Large intestine (tissue), 12 donors: ENCODE data around the gene FAM47B. TPM values are rescaled to one million over a fixed set of nuclear protein-coding genes. Genes with fewer than 3 reads are reported as not detected.

Experiments used
- DNase-seq, 2 donors: peaks; one replicate each; pipeline versions ENCODE4 v3.0.0 to v3.0.0-alpha.2; 2013
- H3K27ac ChIP-seq: one replicate; pipeline ENCODE4 v1.5.1; 2013; ENCODE audit warnings: low read length
- H3K27me3 ChIP-seq: 2 replicates; pipeline ENCODE4 v1.6.1; 2013; ENCODE audit warnings: low read length; ENCODE audit not compliant: control insufficient read depth, insufficient read depth
- H3K36me3 ChIP-seq: 2 replicates; pipeline ENCODE4 v1.6.1; 2013; ENCODE audit warnings: low read length; ENCODE audit not compliant: control insufficient read depth, insufficient read depth
- H3K4me1 ChIP-seq: one replicate; pipeline ENCODE4 v1.6.1; 2013; ENCODE audit warnings: low read length; ENCODE audit not compliant: control insufficient read depth, insufficient read depth
- H3K4me3 ChIP-seq: one replicate; pipeline ENCODE4 v1.5.1; 2013; ENCODE audit warnings: low read length
- H3K9me3 ChIP-seq: one replicate; pipeline ENCODE4 v1.6.1; 2013; ENCODE audit warnings: mild to moderate bottlenecking, low read depth, low read length, moderate library complexity; ENCODE audit not compliant: control insufficient read depth
- WGBS: methylation state at CpG from one replicate; pipeline ENCODE4 v1.1.5; 2013; ENCODE audit warnings: low lambda C conversion rate; ENCODE audit not compliant: insufficient coverage; 5-methylcytosine and 5-hydroxymethylcytosine counted together
- long read RNA-seq, 11 donors: transcript quantifications; one replicate each; lab custom pipeline, GENCODE V29; 2026
- polyA plus RNA-seq: library from polyadenylated mRNA; unstranded; fragments of 120-200 nt; gene quantifications from one replicate; pipeline ENCODE4 v1.2.1, GENCODE V29; 2013

FAM47B gene
- polyA plus RNA-seq = not detected
- long read RNA-seq, donor 1 = 0 reads
- long read RNA-seq, donor 2 = 0 reads
- long read RNA-seq, donor 3 = 0 reads
- long read RNA-seq, donor 4 = 0 reads
- long read RNA-seq, donor 5 = 0 reads
- long read RNA-seq, donor 6 = 0 reads
- long read RNA-seq, donor 7 = 0 reads
- long read RNA-seq, donor 8 = 0 reads
- long read RNA-seq, donor 9 = 0 reads
- long read RNA-seq, donor 10 = 0 reads
- long read RNA-seq, donor 11 = 0 reads

DNA sequence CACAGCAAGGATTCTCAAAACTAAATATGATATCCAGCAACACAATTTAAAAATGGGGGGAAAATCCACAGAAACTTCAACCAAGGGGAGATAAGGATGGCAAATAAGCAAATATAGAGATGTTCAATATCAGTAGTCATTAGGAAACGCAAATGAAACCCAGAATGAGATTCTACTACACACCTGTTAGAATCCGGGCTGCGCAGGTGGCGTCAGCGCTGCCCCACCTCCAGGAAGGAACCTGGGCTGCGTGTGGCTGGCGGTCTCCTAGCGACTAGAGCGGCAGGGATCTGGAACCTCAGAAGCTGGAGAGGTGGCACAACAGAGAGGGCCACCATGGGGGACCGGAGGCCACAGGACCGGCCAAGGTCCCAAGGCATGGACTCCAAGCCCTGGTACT lies at the start of gene FAM47B:
FAM47B (plus strand) TSS at position 301 of the 400 bp plus-strand sequence; CDS start at position 337, 36 bp downstream.
- no peak for DNase-seq
- no peak within 1 kb of the TSS for H3K27ac ChIP-seq
- no peaks in the 10 kb centered on the region for H3K36me3 ChIP-seq
- no peak within 1 kb of the TSS for H3K4me3 ChIP-seq
- no peaks in the 10 kb centered on the region for H3K27me3 ChIP-seq
- WGBS = no CpG with 5 or more reads among the region's 11 CpGs
- no peaks in the 10 kb centered on the region for H3K4me1 ChIP-seq
- H3K9me3 ChIP-seq = no peaks in the 10 kb centered on the region

DNA sequence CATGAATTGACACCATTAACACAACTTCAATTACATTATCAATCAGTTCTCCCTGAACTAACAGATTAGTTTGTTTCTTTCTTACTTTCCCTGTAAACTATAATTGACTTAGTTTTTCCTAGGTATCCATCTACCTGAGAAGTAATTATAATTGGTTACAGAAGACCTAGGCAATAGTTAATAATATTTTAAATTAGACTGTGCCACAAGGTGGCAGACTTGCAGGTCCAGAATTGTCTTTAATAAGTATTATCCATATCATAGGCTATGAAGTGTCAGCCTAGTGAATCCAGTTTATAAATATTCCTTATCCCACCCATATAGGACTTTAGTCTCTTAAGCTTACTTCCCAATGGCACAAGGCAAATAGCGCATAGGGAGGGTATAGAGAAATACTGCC lies 48.9 kb upstream of the FAM47B start:
- Histone ChIP-seq H3K4me1 (no peaks in the 10 kb centered on the region), H3K4me3 (no peak overlapping the region), H3K36me3 (no peaks in the 10 kb centered on the region), H3K27me3 (no peaks in the 10 kb centered on the region), H3K27ac (no peak overlapping the region), H3K9me3 (no peaks in the 10 kb centered on the region)
- DNase-seq = no peak
- WGBS = no CpG with 5 or more reads among the region's 1 CpG

DNA sequence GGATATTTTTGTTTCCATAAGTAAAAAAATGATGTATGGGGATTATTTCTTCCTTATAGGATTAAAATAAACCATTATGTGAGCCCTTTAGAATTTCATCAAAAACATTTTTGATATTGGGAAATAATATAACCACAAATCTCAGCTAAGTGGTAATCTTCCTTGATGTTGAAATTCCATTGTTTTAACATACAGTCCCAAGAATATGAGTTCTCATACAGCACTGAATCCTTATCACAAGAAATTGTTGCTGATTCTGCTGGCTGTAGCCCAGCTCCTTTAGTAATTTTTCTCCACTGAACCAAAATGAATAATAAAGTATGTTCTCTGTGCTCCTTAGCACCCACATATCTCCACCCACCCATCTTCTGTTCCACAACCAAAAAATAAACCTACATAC lies 41.9 kb upstream of the FAM47B start:
- Histone ChIP-seq H3K4me1 (no peaks in the 10 kb centered on the region), H3K27me3 (no peaks in the 10 kb centered on the region), H3K36me3 (no peaks in the 10 kb centered on the region), H3K4me3 (no peak overlapping the region), H3K27ac (no peak overlapping the region), H3K9me3 (no peaks in the 10 kb centered on the region)
- no peak for DNase-seq

DNA sequence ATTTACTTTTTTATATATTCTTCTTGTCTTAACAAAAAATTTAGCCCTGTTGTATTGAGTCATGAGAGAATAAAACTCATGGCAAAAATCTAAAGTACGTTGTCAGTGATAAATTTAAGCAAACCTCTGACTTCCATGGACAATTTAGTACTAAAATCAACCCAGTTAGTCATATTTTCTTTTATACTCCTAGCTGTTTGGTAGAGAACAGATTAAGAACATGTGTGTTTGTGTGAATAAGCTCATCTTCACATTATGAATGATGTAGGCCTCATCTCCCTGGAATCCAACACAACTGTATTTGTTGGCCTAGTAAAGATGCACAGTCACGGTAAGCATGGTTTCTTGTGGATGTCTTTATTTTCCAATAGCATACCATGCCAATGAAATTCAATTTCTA lies 40.8 kb upstream of the FAM47B start:
- DNase-seq = no peak
- no CpG with 5 or more reads among the region's 2 CpGs for WGBS
- no peaks in the 10 kb centered on the region for H3K36me3 ChIP-seq

DNA sequence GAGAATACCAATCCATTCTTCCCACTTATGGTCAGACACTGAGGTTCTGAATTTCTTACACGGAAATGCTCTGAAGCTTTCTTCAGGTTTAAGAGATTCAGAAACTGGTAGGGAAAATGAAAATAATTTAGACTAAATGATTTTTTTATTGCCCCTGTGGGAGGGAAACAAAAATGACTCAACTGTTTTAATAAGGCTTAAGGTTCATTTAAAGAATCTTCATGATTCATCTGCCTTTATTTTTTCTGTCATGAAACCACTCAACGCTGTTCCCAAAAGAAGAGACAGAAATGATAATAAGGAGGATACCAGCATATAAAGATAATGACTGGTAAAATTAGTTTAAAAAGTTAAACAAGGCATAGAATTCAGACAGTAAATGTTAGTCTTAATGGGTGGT lies 39.3 kb upstream of the FAM47B start:
- Histone ChIP-seq H3K36me3 (no peaks in the 10 kb centered on the region), H3K9me3 (no peaks in the 10 kb centered on the region), H3K27ac (no peak overlapping the region), H3K4me3 (no peak overlapping the region), H3K4me1 (no peaks in the 10 kb centered on the region), H3K27me3 (no peaks in the 10 kb centered on the region)
- no peak for DNase-seq
- no CpG with 5 or more reads among the region's 2 CpGs for WGBS

More for the DNA sequence above, 40.8 kb upstream of the FAM47B start:
- no peaks in the 10 kb centered on the region for H3K9me3 ChIP-seq
- H3K4me1 ChIP-seq = no peaks in the 10 kb centered on the region
- H3K27ac ChIP-seq = no peak overlapping the region
- no peaks in the 10 kb centered on the region for H3K27me3 ChIP-seq
- H3K4me3 ChIP-seq = no peak overlapping the region

DNA sequence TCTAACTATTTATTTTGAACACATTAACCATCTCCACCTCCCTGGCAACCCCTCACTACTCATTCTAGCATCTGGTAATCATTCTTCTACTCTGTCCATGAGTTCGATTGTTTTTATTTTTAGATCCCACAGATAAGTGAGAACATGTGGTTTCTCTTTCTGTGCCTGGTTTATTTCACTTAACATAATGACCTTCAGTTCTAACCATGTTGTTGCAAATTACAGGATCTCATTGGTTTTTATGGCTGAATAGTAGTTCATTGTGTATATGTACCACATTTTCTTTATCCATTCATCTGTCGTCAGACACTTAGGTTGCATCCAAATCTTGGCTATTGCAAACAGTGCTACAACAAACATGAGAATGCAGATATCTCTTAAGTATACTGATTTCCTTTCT lies 33.4 kb upstream of the FAM47B start:
- DNase-seq = no peak
- H3K9me3 ChIP-seq = no peaks in the 10 kb centered on the region
- no peaks in the 10 kb centered on the region for H3K4me1 ChIP-seq
- H3K36me3 ChIP-seq = no peaks in the 10 kb centered on the region
- no peaks in the 10 kb centered on the region for H3K27me3 ChIP-seq
- no peak overlapping the region for H3K4me3 ChIP-seq
- H3K27ac ChIP-seq = no peak overlapping the region
- WGBS = no CpG with 5 or more reads among the region's 2 CpGs

DNA sequence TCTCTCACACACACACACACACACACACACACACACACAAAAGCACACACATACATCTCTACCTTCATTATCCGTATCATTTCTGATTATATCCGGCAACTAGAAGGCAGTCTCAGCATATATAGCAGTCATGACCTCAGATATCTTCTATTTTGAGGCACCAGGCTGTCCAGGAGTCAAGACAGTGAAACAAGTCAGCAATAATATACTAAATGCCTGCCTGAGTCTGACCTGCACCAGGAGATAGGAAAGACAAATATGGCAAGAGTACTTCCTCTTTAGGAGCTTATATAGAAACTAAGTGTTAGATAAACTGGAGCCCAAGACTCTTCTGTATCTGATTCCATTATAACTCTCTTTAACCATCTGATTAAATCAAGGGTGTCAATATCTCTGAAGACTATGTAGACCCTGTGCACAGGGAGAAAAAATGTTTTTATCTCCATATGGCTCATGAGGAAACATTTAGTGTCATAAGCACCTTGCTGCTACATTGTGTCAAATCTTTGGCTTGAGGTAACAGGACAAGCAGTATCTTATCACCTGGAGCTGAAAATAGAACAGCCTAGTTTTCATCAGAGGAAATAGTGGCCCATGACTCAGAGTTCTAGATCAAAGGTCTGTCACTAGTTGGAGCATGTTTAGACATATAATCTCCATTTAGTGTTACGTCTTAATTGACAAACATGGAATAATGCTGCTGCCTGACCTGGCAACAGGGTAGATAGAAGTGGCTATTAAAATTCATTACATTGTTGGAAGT lies 27.0 kb upstream of the FAM47B start:
- no peaks in the 10 kb centered on the region for H3K4me1 ChIP-seq
- H3K27me3 ChIP-seq = no peaks in the 10 kb centered on the region
- no peaks in the 10 kb centered on the region for H3K9me3 ChIP-seq
- DNase-seq = peak; percentile 49 to 79
- no CpG with 5 or more reads among the region's 3 CpGs for WGBS
- H3K4me3 ChIP-seq = no peak overlapping the region
- H3K27ac ChIP-seq = no peak overlapping the region
- no peaks in the 10 kb centered on the region for H3K36me3 ChIP-seq

DNA sequence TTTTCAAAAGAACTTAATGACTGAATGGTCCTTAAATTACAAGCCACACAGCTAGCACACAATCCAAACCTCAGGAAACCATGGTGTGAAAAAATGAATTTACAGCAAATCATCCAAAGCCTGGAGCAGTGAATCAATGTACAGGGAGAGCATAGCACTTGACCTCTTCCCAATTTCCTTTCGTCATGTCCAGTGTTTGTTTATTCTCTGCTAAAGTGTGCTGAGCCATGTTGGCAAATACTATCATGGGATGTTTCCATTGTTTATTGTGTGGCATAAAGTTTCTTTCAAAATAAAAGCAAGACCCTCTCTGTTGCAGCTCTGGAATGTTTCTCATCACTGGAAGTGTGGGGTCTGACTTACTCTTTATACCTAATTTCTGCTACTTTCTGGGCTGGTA lies 25.4 kb upstream of the FAM47B start:
- DNase-seq = no peak
- no CpG with 5 or more reads among the region's 1 CpG for WGBS
- no peaks in the 10 kb centered on the region for H3K4me1 ChIP-seq
- no peak overlapping the region for H3K27ac ChIP-seq
- no peaks in the 10 kb centered on the region for H3K9me3 ChIP-seq
- H3K4me3 ChIP-seq = no peak overlapping the region
- no peaks in the 10 kb centered on the region for H3K27me3 ChIP-seq
- no peaks in the 10 kb centered on the region for H3K36me3 ChIP-seq

DNA sequence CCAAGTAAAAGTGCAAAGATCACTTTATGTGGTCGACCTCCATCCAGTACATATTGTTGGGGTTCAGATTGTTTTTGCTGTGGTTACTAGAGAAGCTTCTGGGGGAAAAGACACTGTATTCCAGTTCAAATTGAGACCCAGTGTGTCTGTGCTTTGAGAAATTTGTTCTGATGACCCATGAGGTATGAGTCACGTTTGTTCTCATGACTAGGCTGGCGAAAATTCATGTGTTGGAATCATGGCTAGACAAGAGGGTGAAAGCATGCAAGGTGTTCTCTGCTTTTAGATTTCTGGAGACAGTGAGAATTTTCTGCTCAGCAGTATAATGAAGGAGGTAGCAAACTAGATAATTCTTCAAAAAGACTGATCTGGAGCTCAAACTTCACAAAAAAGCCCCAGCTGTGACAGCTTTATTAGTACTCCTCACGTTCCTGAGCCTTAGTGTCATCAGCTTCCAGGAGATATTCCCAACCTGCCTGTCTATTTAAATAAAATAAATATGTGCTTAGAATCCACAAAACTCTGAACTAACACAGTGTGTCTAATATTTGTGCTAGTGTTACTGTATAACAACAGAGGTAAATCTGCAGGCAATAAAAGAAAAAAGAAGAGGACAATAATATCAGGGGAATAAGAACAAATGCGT lies 24.4 kb upstream of the FAM47B start:
- H3K36me3 ChIP-seq = no peaks in the 10 kb centered on the region
- no CpG with 5 or more reads among the region's 5 CpGs for WGBS
- H3K4me3 ChIP-seq = no peak overlapping the region
- no peaks in the 10 kb centered on the region for H3K4me1 ChIP-seq
- no peaks in the 10 kb centered on the region for H3K9me3 ChIP-seq
- H3K27ac ChIP-seq = no peak overlapping the region
- H3K27me3 ChIP-seq = no peaks in the 10 kb centered on the region
- peak in 1 of 2 donors; percentile 45 for DNase-seq

DNA sequence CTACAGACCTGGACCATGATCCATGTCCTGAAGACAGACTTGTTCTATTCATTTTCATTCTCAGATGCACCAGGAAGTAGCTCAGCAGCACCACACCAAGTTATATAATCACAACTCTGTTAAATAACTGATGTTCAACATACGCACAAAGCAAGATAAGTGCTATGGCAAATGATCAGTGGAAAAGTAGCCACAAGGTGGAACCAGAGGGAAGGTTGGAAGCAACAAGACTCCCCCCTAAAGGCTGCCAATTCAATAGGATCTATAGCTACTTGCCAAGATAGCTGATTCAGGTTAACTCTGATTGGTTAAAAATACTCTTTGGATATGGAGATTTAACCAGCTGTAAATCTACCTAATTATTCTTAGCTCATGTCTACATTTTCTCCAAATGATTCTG lies 23.7 kb upstream of the FAM47B start:
- DNase-seq = peak in 1 of 2 donors; percentile 38
- WGBS = no CpG with 5 or more reads among the region's 1 CpG
- no peak overlapping the region for H3K27ac ChIP-seq
- no peaks in the 10 kb centered on the region for H3K27me3 ChIP-seq
- H3K4me1 ChIP-seq = no peaks in the 10 kb centered on the region
- no peaks in the 10 kb centered on the region for H3K9me3 ChIP-seq
- H3K36me3 ChIP-seq = no peaks in the 10 kb centered on the region
- no peak overlapping the region for H3K4me3 ChIP-seq
